ENCODE results near the gene XG. TPM values are rescaled to one million over a fixed set of nuclear protein-coding genes. Genes with fewer than 3 reads are reported as not detected.

Gene XG
- 0.13 TPM in 1 of 5 replicates, not detected in the others for total RNA-seq (2022; extraction: Qiagen RNA extraction; ENCODE audit: low read depth)

GRCh38 chrX:2751874-2752300 is at the start of gene XG:
Gene XG (plus strand): TSS chrX:2752040. CDS start chrX:2752275, 235 bp downstream.

GRCh38 chrX:2828344-2828958 is 76.6 kb downstream of the XG start, which contains the start of gene GYG2:
Gene GYG2 (plus strand): TSS chrX:2828930. CDS start chrX:2830189, 1,259 bp downstream.

Other genes with a start within 250 kb of the XG start
- gene CD99, start 60.7 kb upstream of the XG start, total RNA-seq (2022; extraction: Qiagen RNA extraction; ENCODE audit: low read depth), result 276 to 316 TPM (median 306 TPM) in 5 replicates
- gene GYG2, start 76.9 kb downstream of the XG start, total RNA-seq (2022; extraction: Qiagen RNA extraction; ENCODE audit: low read depth), result 3.7 to 4.9 TPM (median 4.6 TPM) in 5 replicates
- 11.7 to 14.3 TPM (median 13.7 TPM) in 5 replicates for gene ARSD, start 177.3 kb downstream of the XG start, total RNA-seq (2022; extraction: Qiagen RNA extraction; ENCODE audit: low read depth)

Data from A549 treated with GW870086 at 1 μM for 4 hours (cell line).